ENCODE data around the gene CRIP2. TPM values are rescaled to one million over a fixed set of nuclear protein-coding genes. Genes with fewer than 3 reads are reported as not detected.

CRIP2 gene
- total and polyA plus RNA-seq, 7 donors, result 23.1 to 71.8 (median 32.2) TPM

- no peak overlapping the region for H3K27ac ChIP-seq
- no peaks in the 10 kb centered on the region for H3K4me1 ChIP-seq
- ATAC-seq (no peak), DNase-seq (peak in 1 of 2 donors; percentile 30)
- TF ChIP-seq, protein P1, sequence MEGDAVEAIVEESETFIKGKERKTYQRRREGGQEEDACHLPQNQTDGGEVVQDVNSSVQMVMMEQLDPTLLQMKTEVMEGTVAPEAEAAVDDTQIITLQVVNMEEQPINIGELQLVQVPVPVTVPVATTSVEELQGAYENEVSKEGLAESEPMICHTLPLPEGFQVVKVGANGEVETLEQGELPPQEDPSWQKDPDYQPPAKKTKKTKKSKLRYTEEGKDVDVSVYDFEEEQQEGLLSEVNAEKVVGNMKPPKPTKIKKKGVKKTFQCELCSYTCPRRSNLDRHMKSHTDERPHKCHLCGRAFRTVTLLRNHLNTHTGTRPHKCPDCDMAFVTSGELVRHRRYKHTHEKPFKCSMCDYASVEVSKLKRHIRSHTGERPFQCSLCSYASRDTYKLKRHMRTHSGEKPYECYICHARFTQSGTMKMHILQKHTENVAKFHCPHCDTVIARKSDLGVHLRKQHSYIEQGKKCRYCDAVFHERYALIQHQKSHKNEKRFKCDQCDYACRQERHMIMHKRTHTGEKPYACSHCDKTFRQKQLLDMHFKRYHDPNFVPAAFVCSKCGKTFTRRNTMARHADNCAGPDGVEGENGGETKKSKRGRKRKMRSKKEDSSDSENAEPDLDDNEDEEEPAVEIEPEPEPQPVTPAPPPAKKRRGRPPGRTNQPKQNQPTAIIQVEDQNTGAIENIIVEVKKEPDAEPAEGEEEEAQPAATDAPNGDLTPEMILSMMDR (IDR thresholded peaks at IDR 0.05), result no peak
- H3K4me3 ChIP-seq, result no peak overlapping the region
- WGBS, 3 donors, result 72 to 82% (median 76%) methylated on average over 17 of the region's 17 CpGs
- no peaks in the 10 kb centered on the region for H3K36me3 ChIP-seq (ENCODE audit: insufficient read depth in 1 of 2, low read depth in 1 of 2)
- intact Hi-C loops (cut with DNase I), result no loop called here
- H3K27me3 ChIP-seq (ENCODE audit: insufficient read depth in 3 of 3, low read length in 2 of 3), result peaks cover 0 to 15% (median 0%) of the 10 kb centered on the region in 3 donors
- H3K9me3 ChIP-seq, result no peaks in the 10 kb centered on the region
Observed at GRCh38 chr14:105507247-105507646, 32.6 kb downstream of the CRIP2 start.

- WGBS, 3 donors, result 76 to 85% (median 84%) methylated on average over 16 of the region's 16 CpGs
- Histone ChIP-seq H3K27me3 (ENCODE audit: insufficient read depth in 3 of 3, low read length in 2 of 3) (peaks cover 0 to 22% (median 1%) of the 10 kb centered on the region in 3 donors), H3K36me3 (ENCODE audit: insufficient read depth in 1 of 2, low read depth in 1 of 2) (no peaks in the 10 kb centered on the region), H3K27ac (no peak overlapping the region), H3K4me3 (no peak overlapping the region), H3K4me1 (no peaks in the 10 kb centered on the region), H3K9me3 (no peaks in the 10 kb centered on the region)
- intact Hi-C loops (cut with DNase I), result no loop called here
- DNase-seq (peak in 1 of 2 donors; percentile 34), ATAC-seq (no peak)
- TF ChIP-seq, protein P1 (IDR thresholded peaks at IDR 0.05), result no peak
Observed at GRCh38 chr14:105508069-105508468, 33.4 kb downstream of the CRIP2 start.

DNA sequence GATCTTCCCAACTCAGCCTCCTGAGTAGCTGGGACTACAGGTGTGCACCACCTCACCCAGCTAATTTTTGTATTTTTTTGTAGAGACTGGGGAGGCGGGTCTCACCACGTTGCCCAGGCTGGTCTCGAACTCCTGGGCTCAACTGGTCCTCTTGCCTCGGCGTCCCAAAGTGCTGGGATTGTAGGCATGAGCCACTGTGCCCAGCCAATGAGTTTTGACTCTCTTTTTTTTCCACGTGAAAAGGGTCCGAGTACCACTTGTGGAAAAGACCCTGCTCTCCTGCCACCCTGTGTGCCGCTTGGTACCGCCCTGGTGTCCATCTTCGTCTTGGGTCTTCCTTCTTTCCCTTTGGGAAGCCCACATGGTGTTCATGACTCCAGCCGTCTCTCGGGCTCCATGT is 34.0 kb downstream of the CRIP2 start:
- intact Hi-C loops (cut with DNase I), result no loop called here
- 86 to 90% (median 89%) methylated on average over 12 of the region's 12 CpGs for WGBS, 3 donors
- H3K4me1 ChIP-seq, result no peaks in the 10 kb centered on the region
- no peak overlapping the region for H3K27ac ChIP-seq
- ATAC-seq, result no peak
- peaks cover 0 to 28% (median 1%) of the 10 kb centered on the region in 3 donors for H3K27me3 ChIP-seq (ENCODE audit: insufficient read depth in 3 of 3, low read length in 2 of 3)
- no peaks in the 10 kb centered on the region for H3K9me3 ChIP-seq
- H3K36me3 ChIP-seq (ENCODE audit: insufficient read depth in 1 of 2, low read depth in 1 of 2), result no peaks in the 10 kb centered on the region
- H3K4me3 ChIP-seq, result no peak overlapping the region
- TF ChIP-seq, protein P1 (IDR thresholded peaks at IDR 0.05), result no peak
- DNase-seq, result peak in 1 of 2 donors; percentile 43

DNA sequence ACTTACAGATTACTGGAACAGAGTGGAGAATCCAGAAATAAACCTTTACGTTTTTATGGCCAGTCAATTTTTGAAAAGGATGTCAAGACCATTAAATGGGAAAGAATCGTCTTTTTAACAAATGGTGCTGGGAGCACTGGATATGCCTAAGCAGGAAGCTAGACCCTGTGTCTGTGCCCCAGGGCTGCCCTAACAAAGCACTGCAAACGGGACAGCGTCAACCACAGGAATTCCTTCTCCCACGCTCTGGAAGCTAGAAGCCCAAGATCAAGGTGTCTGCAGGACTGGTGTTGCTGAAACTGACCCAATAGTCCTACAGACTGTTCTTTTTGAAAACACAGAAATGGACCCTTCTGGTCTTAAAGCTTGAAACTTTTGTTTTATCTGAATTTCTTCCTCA is 42.5 kb downstream of the CRIP2 start:
- WGBS, 3 donors, result 50 to 63% (median 58%) methylated on average over 5 of the region's 5 CpGs
- ATAC-seq, result no peak
- peak in 1 of 2 donors; percentile 12 for DNase-seq
- H3K36me3 ChIP-seq (ENCODE audit: insufficient read depth in 1 of 2, low read depth in 1 of 2), result no peaks in the 10 kb centered on the region
- H3K9me3 ChIP-seq, result no peaks in the 10 kb centered on the region
- no peak overlapping the region for H3K27ac ChIP-seq
- H3K27me3 ChIP-seq (ENCODE audit: insufficient read depth in 3 of 3, low read length in 2 of 3), result peaks cover 0 to 34% (median 5%) of the 10 kb centered on the region in 3 donors
- TF ChIP-seq, protein P1 (IDR thresholded peaks at IDR 0.05), result no peak
- H3K4me1 ChIP-seq, result no peaks in the 10 kb centered on the region
- H3K4me3 ChIP-seq, result no peak overlapping the region
- intact Hi-C loops (cut with DNase I), result no loop called here
